PC-9 (cell line): Measurements from ENCODE around the gene HERC4.

Experiments
- CTCF ChIP-seq: fragments of 200-600 bp; sonication (generic); conservative IDR thresholded peaks from 2 replicates; pipeline ENCODE4 v1.6.1; 2017; ENCODE audit warnings: mixed run types, antibody characterized with exemption, mild to moderate bottlenecking, moderate library complexity
- EZH2 ChIP-seq: fragments of 200-600 bp; sonication (generic); IDR thresholded peaks from 2 replicates; pipeline ENCODE4 v1.8.0; 2017; ENCODE audit warnings: antibody characterized with exemption, low read depth

GRCh38 chr10:68083953-68084352 lies 8.9 kb upstream of the HERC4 start:
- TF ChIP-seq CTCF (no peak), EZH2 (no peak)
